SK-N-SH (cell line): Measurements from ENCODE around the gene SPTBN2. TPM values are rescaled to one million over a fixed set of nuclear protein-coding genes. Genes with fewer than 3 reads are reported as not detected.

Experiments used
- CTCF ChIA-PET: fragments of 300-600, 350-600 bp; formaldehyde crosslinking; extraction: SDS; loops from one replicate; lab custom pipeline; 2021; lab: Yijun Ruan, JAX
- POLR2A ChIA-PET: fragments of 350-600 bp; sonication (Branson Sonifier 250); formaldehyde crosslinking; extraction: SDS; loops from one replicate; lab custom pipeline; 2020; ENCODE audit warnings: antibody characterized with exemption, inconsistent platforms; lab: Yijun Ruan, JAX
- DNase-seq: peaks from one replicate; pipeline ENCODE4 v3.0.0; 2012
- H2AFZ ChIP-seq: fragments of 200-600 bp; sonication (generic); 2 replicates; pipeline ENCODE4 v1.8.1; 2016; ENCODE audit warnings: antibody characterized with exemption, mild to moderate bottlenecking, low read depth
- H3F3A ChIP-seq: fragments of 200-600 bp; sonication (generic); replicated peaks from 2 replicates; pipeline ENCODE3; 2016; ENCODE audit warnings: antibody characterized with exemption, mild to moderate bottlenecking; ENCODE audit not compliant: insufficient read depth
- H3K27ac ChIP-seq, 2 experiments: fragments of 200-500 bp in 1 of 2; fragments of 200-600 bp in 1 of 2; sonication (Bioruptor generic) in 1 of 2; sonication (generic), shearing (Covaris generic) in 1 of 2; 2 replicates each; pipeline versions ENCODE4 v1.5.1 to v1.6.1; 2014 to 2016; ENCODE audit warnings: low read depth in 2 of 2, inconsistent platforms in 1 of 2, low read length in 1 of 2, mild to moderate bottlenecking in 1 of 2, mixed read lengths in 1 of 2
- H3K27me3 ChIP-seq: fragments of 200-600 bp; sonication (generic), shearing (Covaris generic); 2 replicates; pipeline ENCODE4 v1.6.1; 2016; ENCODE audit warnings: mixed run types; ENCODE audit not compliant: insufficient read depth
- H3K36me3 ChIP-seq, 2 experiments: fragments of 200-500 bp in 1 of 2; fragments of 200-600 bp in 1 of 2; sonication (Bioruptor generic) in 1 of 2; sonication (generic) in 1 of 2; replicated peaks in 1 of 2; 2 replicates each; pipeline versions ENCODE3 to v1.5.1; 2014 to 2016; ENCODE audit warnings: low read length in 1 of 2, mild to moderate bottlenecking in 1 of 2; ENCODE audit not compliant: insufficient read depth in 2 of 2, control insufficient read depth in 1 of 2
- H3K4me1 ChIP-seq, 2 experiments: fragments of 200-500 bp in 1 of 2; fragments of 200-600 bp in 1 of 2; sonication (Bioruptor generic) in 1 of 2; sonication (generic), shearing (Covaris generic) in 1 of 2; 2 replicates each; pipeline versions ENCODE4 v1.5.1 to v1.6.1; 2014 to 2016; ENCODE audit warnings: low read depth in 1 of 2, low read length in 1 of 2, mixed run types in 1 of 2; ENCODE audit not compliant: insufficient read depth in 2 of 2, control insufficient read depth in 1 of 2
- H3K4me2 ChIP-seq: fragments of 200-600 bp; sonication (generic), shearing (Covaris generic); 2 replicates; pipeline ENCODE4 v1.6.1; 2017; ENCODE audit warnings: mixed run types
- H3K4me3 ChIP-seq, 2 experiments: fragments of 200-500 bp in 1 of 2; fragments of 200-600 bp in 1 of 2; sonication (Bioruptor generic) in 1 of 2; sonication (generic), shearing (Covaris generic) in 1 of 2; 2 replicates each; pipeline versions ENCODE4 v1.5.1 to v1.8.1; 2014 to 2016; ENCODE audit warnings: low read depth in 2 of 2, inconsistent platforms in 1 of 2, low read length in 1 of 2, mild to moderate bottlenecking in 1 of 2, mixed read lengths in 1 of 2, moderate library complexity in 1 of 2
- H3K79me2 ChIP-seq: fragments of 200-600 bp; sonication (generic); 2 replicates; pipeline ENCODE4 v1.8.1; 2017; ENCODE audit warnings: mild to moderate bottlenecking; ENCODE audit not compliant: insufficient read depth
- H3K9ac ChIP-seq: fragments of 200-600 bp; sonication (generic); 2 replicates; pipeline ENCODE4 v1.6.1; 2017; ENCODE audit warnings: mixed run types
- H3K9me2 ChIP-seq: fragments of 200-600 bp; sonication (generic); 2 replicates; pipeline ENCODE4 v1.6.1; 2017; ENCODE audit warnings: mixed run types
- H3K9me3 ChIP-seq: fragments of 200-600 bp; sonication (generic); 2 replicates; pipeline ENCODE4 v1.6.1; 2017; ENCODE audit warnings: mixed run types, mild to moderate bottlenecking, moderate library complexity
- H4K20me1 ChIP-seq: fragments of 200-600 bp; sonication (generic); 2 replicates; pipeline ENCODE4 v1.6.1; 2017; ENCODE audit warnings: mild to moderate bottlenecking, mixed run types; ENCODE audit not compliant: insufficient read depth
- CHD2 ChIP-seq: fragments of 150-350 bp; IDR thresholded peaks from 2 replicates; pipeline ENCODE4 v1.6.1; 2018; ENCODE audit warnings: low read length; ENCODE audit not compliant: partially characterized antibody
- EP300 ChIP-seq, 2 experiments: IDR thresholded peaks; 2 replicates each; pipeline versions ENCODE4 v1.4.0 to v1.6.1; 2012; ENCODE audit warnings: borderline replicate concordance in 1 of 2, low read depth in 1 of 2, low read length in 1 of 2
- FOSL2 ChIP-seq: IDR thresholded peaks from 2 replicates; pipeline ENCODE4 v1.4.0; 2012; ENCODE audit warnings: low read depth, mild to moderate bottlenecking, moderate library complexity, borderline replicate concordance
- GATA2 ChIP-seq: sonication (generic); formaldehyde crosslinking; IDR thresholded peaks from 2 replicates; pipeline ENCODE4 v1.5.0; 2020; ENCODE audit warnings: mild to moderate bottlenecking, missing genetic modification reagents
- MAX ChIP-seq: IDR thresholded peaks from 2 replicates; pipeline ENCODE4 v1.4.0; 2012; ENCODE audit warnings: low read depth
- MXI1 ChIP-seq: IDR thresholded peaks from 2 replicates; pipeline ENCODE4 v1.6.1; 2012; ENCODE audit warnings: mild to moderate bottlenecking, low read depth, low read length, improper control_type of control experiment
- NFIC ChIP-seq: IDR thresholded peaks from 2 replicates; pipeline ENCODE4 v1.4.0; 2012; ENCODE audit warnings: borderline replicate concordance
- NRF1 ChIP-seq: IDR thresholded peaks from 2 replicates; pipeline ENCODE4 v1.6.1; 2012; ENCODE audit warnings: low read depth, mild to moderate bottlenecking, low read length
- PBX3 ChIP-seq: IDR thresholded peaks from 2 replicates; pipeline ENCODE4; 2012
- POLR2AphosphoS5 ChIP-seq: IDR thresholded peaks from 2 replicates; pipeline ENCODE4 v1.6.1; 2012; ENCODE audit warnings: low read depth, low read length
- RCOR1 ChIP-seq: fragments of 150-350 bp; IDR thresholded peaks from 2 replicates; pipeline ENCODE4 v1.6.1; 2017; ENCODE audit warnings: antibody characterized with exemption, low read length
- RFX5 ChIP-seq: IDR thresholded peaks from 2 replicates; pipeline ENCODE4 v1.6.1; 2012; ENCODE audit warnings: mild to moderate bottlenecking, improper control_type of control experiment, low read length
- RXRA ChIP-seq: IDR thresholded peaks from 2 replicates; pipeline ENCODE4 v1.4.0; 2012; ENCODE audit warnings: low read depth, mild to moderate bottlenecking, borderline replicate concordance
- SIN3A ChIP-seq: IDR thresholded peaks from 2 replicates; pipeline ENCODE4 v1.6.1; 2012; ENCODE audit warnings: low read depth, mild to moderate bottlenecking, low read length, moderate library complexity, borderline replicate concordance
- TAF1 ChIP-seq: IDR thresholded peaks from 2 replicates; pipeline ENCODE4 v1.6.1; 2012; ENCODE audit warnings: low read depth, mild to moderate bottlenecking, low read length, moderate library complexity, borderline replicate concordance
- TEAD4 ChIP-seq: IDR thresholded peaks from 2 replicates; pipeline ENCODE4 v1.4.0; 2012; ENCODE audit warnings: mild to moderate bottlenecking, borderline replicate concordance; ENCODE audit not compliant: insufficient read depth
- USF2 ChIP-seq: fragments of 150-350 bp; IDR thresholded peaks from 2 replicates; pipeline ENCODE4 v1.6.1; 2017; ENCODE audit warnings: antibody characterized with exemption, low read length, low read depth, borderline replicate concordance
- YY1 ChIP-seq: IDR thresholded peaks from 2 replicates; pipeline ENCODE4 v1.4.0; 2012; ENCODE audit warnings: low read depth, mild to moderate bottlenecking
- WGBS: methylation state at CpG from one replicate; pipeline ENCODE4 v1.1.6; 2017; ENCODE audit warnings: low lambda C conversion rate; 5-methylcytosine and 5-hydroxymethylcytosine counted together
- polyA plus RNA-seq, 3 experiments: library from polyadenylated mRNA; depleted of rRNA; stranded (reverse); fragments of >200 nt; gene quantifications; 2 replicates each; pipeline ENCODE4 v1.2.3, GENCODE V29; 2012

SPTBN2 gene
- polyA plus RNA-seq, 1 of the 3 experiments (the other 2 are of a cell fraction): 19.7 TPM

- TF ChIP-seq RCOR1 (no peak), SIN3A (0 out of 2 replicates have a peak, but pooled peaks have one; percentile 6), PBX3 (no peak), NRF1 (no peak), GATA2 (no peak)
- CTCF ChIA-PET: interaction anchor here (1.0 kb wide), 1 partner anchor 13 kb away, joined by 3 read pairs; no protein-coding TSS in a partner anchor
- WGBS: 86% methylated on average over 29 of the region's 45 CpGs
- Histone ChIP-seq H3K27ac (no peak overlapping the region), H3K27me3 (no peaks in the 10 kb centered on the region), H3K79me2 (peaks cover 48% of the 10 kb centered on the region), H3K9ac (peak overlapping the region; percentile 95; the same call in 1 of the 2 replicates), H3K9me2 (no peaks in the 10 kb centered on the region), H3K4me3 (peak overlapping the region; percentile 73 to 96), H3K4me1 (peaks cover 9 to 25% of the 10 kb centered on the region in 2 experiments; a peak in 2 of 4 replicates), H4K20me1 (no peaks in the 10 kb centered on the region), H3K9me3 (no peaks in the 10 kb centered on the region), H2AFZ (peak overlapping the region; percentile 97; the same call in 1 of the 2 replicates), H3K36me3 (no peaks in the 10 kb centered on the region), H3F3A (peaks cover 10% of the 10 kb centered on the region), H3K4me2 (peak overlapping the region; percentile 97)
- POLR2A ChIA-PET: interaction anchor here (0.6 kb wide), 2 partner anchors 18 to 19 kb away, joined by 3 read pairs; no protein-coding TSS in a partner anchor
- DNase-seq: no peak
Observed at GRCh38 chr11:66745356-66746235, 16.6 kb upstream of the SPTBN2 start.

- peak overlapping the region; percentile 97 for H3K4me2 ChIP-seq
- ChIA-PET POLR2A (interaction anchor here (0.6 kb wide), 2 partner anchors 17 to 20 kb away, joined by 3 read pairs; no protein-coding TSS in a partner anchor), CTCF (interaction anchor here (1.0 kb wide), 1 partner anchor 14 kb away, joined by 3 read pairs; no protein-coding TSS in a partner anchor)
- H3K4me1 ChIP-seq: peaks cover 9 to 32% of the 10 kb centered on the region in 2 experiments; a peak in 3 of 4 replicates
- H3K9me2 ChIP-seq: no peaks in the 10 kb centered on the region
- TF ChIP-seq EP300 (IDR thresholded peaks at IDR 0.05; ENCODE audit: borderline replicate concordance in 1 of 2, low read depth in 1 of 2, low read length in 1 of 2) (peak in 1 of 2 experiments; percentile 23; a peak in 1 of 4 replicates), MXI1 (no peak), TEAD4 (no peak), YY1 (no peak), USF2 (no peak), POLR2AphosphoS5 (peak; percentile 83; the same call in 1 of the 2 replicates), CHD2 (peak; percentile 30), RXRA (no peak), GATA2 (no peak), NRF1 (peak; percentile 95), TAF1 (0 out of 2 replicates have a peak, but pooled peaks have one; percentile 35), FOSL2 (no peak), MAX (peak; percentile 47), RFX5 (no peak), NFIC (peak; percentile 68)
- H3F3A ChIP-seq: peaks cover 19% of the 10 kb centered on the region
- peak overlapping the region; percentile 73 to 96 for H3K4me3 ChIP-seq
- H3K27me3 ChIP-seq: no peaks in the 10 kb centered on the region
- peak overlapping the region; percentile 97 for H2AFZ ChIP-seq
- H4K20me1 ChIP-seq: no peaks in the 10 kb centered on the region
- H3K79me2 ChIP-seq: peaks cover 40% of the 10 kb centered on the region
- 2% methylated on average over 29 of the region's 95 CpGs for WGBS
- H3K9me3 ChIP-seq: no peaks in the 10 kb centered on the region
- DNase-seq: peak; percentile 99
- peak overlapping the region; percentile 40 to 73; a peak in 3 of 4 replicates for H3K27ac ChIP-seq
- no peaks in the 10 kb centered on the region for H3K36me3 ChIP-seq
- peak overlapping the region; percentile 95 for H3K9ac ChIP-seq
Observed at GRCh38 chr11:66744485-66745355, 15.7 kb upstream of the SPTBN2 start.
